ENCODE measurements around the gene ABHD17C. TPM values are rescaled to one million over a fixed set of nuclear protein-coding genes. Genes with fewer than 3 reads are reported as not detected.
A peak's percentile ranks its signal among the peaks of the same experiment; 100 is the strongest.

Gene ABHD17C
- total and polyA plus RNA-seq, 2 experiments from 2014 or later = 21.9 to 32.4 TPM

DNA sequence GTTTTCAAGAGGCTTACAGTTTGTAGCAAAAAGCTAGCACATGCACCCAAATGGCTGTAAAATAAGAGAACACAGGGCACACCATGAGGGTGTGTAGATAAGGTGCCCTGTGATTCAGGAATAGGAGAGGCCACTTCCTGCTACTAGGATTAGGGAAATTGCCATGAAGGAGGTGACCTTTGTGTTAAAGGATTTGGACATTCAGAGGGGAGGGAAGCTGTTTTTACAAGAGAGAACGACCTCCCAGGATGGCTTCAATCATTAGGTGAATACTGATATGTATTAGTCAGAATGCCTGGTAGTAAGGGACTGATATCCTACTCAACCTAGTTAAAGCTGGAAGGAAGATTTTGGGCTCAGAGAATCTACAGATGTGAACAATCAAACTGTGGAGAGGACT is 35.7 kb upstream of the ABHD17C start:
- H3K4me3 ChIP-seq = no peak overlapping the region
- H3K9me3 ChIP-seq (ENCODE audit: low read depth) = no peaks in the 10 kb centered on the region
- no peaks in the 10 kb centered on the region for H3K79me2 ChIP-seq
- H3K9me2 ChIP-seq (replicated peaks; ENCODE audit: insufficient read depth) = no peaks in the 10 kb centered on the region
- no peak overlapping the region for H3K4me2 ChIP-seq
- no peak overlapping the region for H2AFZ ChIP-seq
- no peak for TF ChIP-seq CTCF (IDR thresholded peaks at IDR 0.05; ENCODE audit: poor library complexity)
- TF ChIP-seq EZH2phosphoT487 (IDR thresholded peaks at IDR 0.05; ENCODE audit: low read depth, severe bottlenecking, unreplicated experiment) = no peak
- TF ChIP-seq EZH2 (IDR thresholded peaks at IDR 0.05; ENCODE audit: borderline replicate concordance) = no peak
- WGBS (ENCODE audit: low lambda C conversion rate, missing lambda C conversion rate) = 7% methylated on average over 1 of the region's 1 CpG
- no peaks in the 10 kb centered on the region for H4K20me1 ChIP-seq (ENCODE audit: insufficient read depth, poor library complexity, severe bottlenecking)
- no peak for DNase-seq (ENCODE audit: low spot score)
- peak overlapping the region; percentile 30 for H3K27ac ChIP-seq
- no peaks in the 10 kb centered on the region for H3K4me1 ChIP-seq (ENCODE audit: insufficient read depth)
- no peaks in the 10 kb centered on the region for H3K36me3 ChIP-seq (replicated peaks; ENCODE audit: insufficient read depth, low read depth)
- no peaks in the 10 kb centered on the region for H3K27me3 ChIP-seq

DNA sequence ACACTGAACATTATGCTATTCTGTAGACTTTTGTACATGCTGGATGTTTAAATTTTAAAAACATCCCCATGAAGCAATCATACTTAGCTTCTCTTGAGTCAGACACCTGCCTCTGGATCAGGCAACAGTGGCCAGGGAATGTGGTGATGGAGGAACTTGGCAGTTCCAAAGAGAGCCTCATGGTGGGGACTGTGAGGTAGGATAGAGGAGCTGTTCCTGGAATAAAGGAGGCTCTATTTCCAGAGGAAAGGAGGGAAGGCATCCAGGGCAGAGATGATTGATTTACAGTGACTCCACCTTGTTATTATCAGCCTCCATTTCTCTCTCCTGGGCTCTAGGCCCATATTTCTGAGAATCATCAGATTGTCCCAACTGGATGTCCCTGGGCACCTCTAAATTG is 35.0 kb upstream of the ABHD17C start:
- no peak overlapping the region for H3K27ac ChIP-seq
- no peaks in the 10 kb centered on the region for H3K27me3 ChIP-seq
- DNase-seq (ENCODE audit: low spot score) = peak; percentile 74
- no peak overlapping the region for H2AFZ ChIP-seq
- H3K79me2 ChIP-seq = no peaks in the 10 kb centered on the region
- no peak overlapping the region for H3K4me2 ChIP-seq
- no peaks in the 10 kb centered on the region for H3K4me1 ChIP-seq (ENCODE audit: insufficient read depth)
- no peak for TF ChIP-seq EZH2phosphoT487 (IDR thresholded peaks at IDR 0.05; ENCODE audit: low read depth, severe bottlenecking, unreplicated experiment)
- TF ChIP-seq CTCF (IDR thresholded peaks at IDR 0.05; ENCODE audit: poor library complexity) = peak; percentile 52
- no peaks in the 10 kb centered on the region for H3K36me3 ChIP-seq (replicated peaks; ENCODE audit: insufficient read depth, low read depth)
- no peak overlapping the region for H3K4me3 ChIP-seq
- H4K20me1 ChIP-seq (ENCODE audit: insufficient read depth, poor library complexity, severe bottlenecking) = no peaks in the 10 kb centered on the region
- no peaks in the 10 kb centered on the region for H3K9me2 ChIP-seq (replicated peaks; ENCODE audit: insufficient read depth)
- no peaks in the 10 kb centered on the region for H3K9me3 ChIP-seq (ENCODE audit: low read depth)

DNA sequence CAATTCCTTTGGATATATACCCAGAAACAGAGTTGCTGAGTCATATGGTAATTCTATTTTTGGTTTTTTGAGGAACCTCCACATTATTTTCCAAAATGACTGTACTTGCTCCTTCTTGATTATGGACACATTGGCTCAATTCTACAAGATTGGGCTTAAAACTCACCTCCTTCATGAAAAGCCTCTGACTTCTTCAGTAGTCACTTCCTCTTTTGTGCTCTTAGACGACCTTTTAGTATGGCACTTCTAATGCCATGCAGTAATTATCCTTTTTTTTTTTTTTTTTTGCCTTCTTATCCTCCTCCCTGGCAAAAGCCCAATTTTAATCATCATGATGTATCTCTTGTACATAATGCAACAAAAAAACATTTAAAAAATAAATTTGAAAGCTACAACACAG is 33.0 kb upstream of the ABHD17C start:
- TF ChIP-seq EZH2phosphoT487 (IDR thresholded peaks at IDR 0.05; ENCODE audit: low read depth, severe bottlenecking, unreplicated experiment) = no peak
- no peak for TF ChIP-seq CTCF (IDR thresholded peaks at IDR 0.05; ENCODE audit: poor library complexity)
- no peak for TF ChIP-seq EZH2 (IDR thresholded peaks at IDR 0.05; ENCODE audit: borderline replicate concordance)
- H2AFZ ChIP-seq = no peak overlapping the region
- H3K4me2 ChIP-seq = no peak overlapping the region
- no peak for DNase-seq (ENCODE audit: low spot score)
- H3K27ac ChIP-seq = no peak overlapping the region
- 74% methylated on average over 1 of the region's 1 CpG for WGBS (ENCODE audit: low lambda C conversion rate, missing lambda C conversion rate)
- H4K20me1 ChIP-seq (ENCODE audit: insufficient read depth, poor library complexity, severe bottlenecking) = no peaks in the 10 kb centered on the region
- H3K79me2 ChIP-seq = no peaks in the 10 kb centered on the region
- H3K27me3 ChIP-seq = no peaks in the 10 kb centered on the region
- no peak overlapping the region for H3K4me3 ChIP-seq
- no peaks in the 10 kb centered on the region for H3K4me1 ChIP-seq (ENCODE audit: insufficient read depth)
- no peaks in the 10 kb centered on the region for H3K9me3 ChIP-seq (ENCODE audit: low read depth)
- no peaks in the 10 kb centered on the region for H3K36me3 ChIP-seq (replicated peaks; ENCODE audit: insufficient read depth, low read depth)
- no peaks in the 10 kb centered on the region for H3K9me2 ChIP-seq (replicated peaks; ENCODE audit: insufficient read depth)
